Spleen (tissue), 11 donors: ENCODE data around the gene LMCD1. TPM values are rescaled to one million over a fixed set of nuclear protein-coding genes. Genes with fewer than 3 reads are reported as not detected.

Experiments
- DNase-seq: peaks from one replicate; pipeline ENCODE4 v3.0.0-alpha.2; 2020
- H3K27ac ChIP-seq, 8 donors: fragments of 200-600 bp; sonication (generic) in 7 of 8; 1 replicate in 4 of 8; 2 replicates in 4 of 8; pipeline versions ENCODE4 v1.5.0 to v1.8.0; 2016 to 2021; ENCODE audit warnings: inconsistent platforms in 4 of 8, mild to moderate bottlenecking in 4 of 8, moderate library complexity in 1 of 8
- H3K27me3 ChIP-seq, 7 donors: fragments of 200-600 bp; sonication (generic) in 6 of 7; replicated peaks in 1 of 7; 1 replicate in 4 of 7; 2 replicates in 3 of 7; pipeline versions ENCODE4 v1.5.0 to v1.8.0; 2016 to 2021; ENCODE audit warnings: inconsistent platforms in 3 of 7, mild to moderate bottlenecking in 1 of 7
- H3K36me3 ChIP-seq, 6 donors: fragments of 200-600 bp; sonication (generic) in 5 of 6; 1 replicate in 4 of 6; 2 replicates in 2 of 6; pipeline versions ENCODE4 v1.5.0 to v1.8.0; 2016 to 2021; ENCODE audit warnings: inconsistent platforms in 2 of 6
- H3K4me1 ChIP-seq, 6 donors: fragments of 200-600 bp; sonication (generic) in 5 of 6; 1 replicate in 3 of 6; 2 replicates in 3 of 6; pipeline versions ENCODE4 v1.5.0 to v1.8.0; 2016 to 2021; ENCODE audit warnings: inconsistent platforms in 3 of 6
- H3K4me3 ChIP-seq, 8 donors: fragments of 200-600 bp; sonication (generic) in 7 of 8; 1 replicate in 4 of 8; 2 replicates in 4 of 8; pipeline versions ENCODE4 v1.5.0 to v1.8.0; 2016 to 2021; ENCODE audit warnings: inconsistent platforms in 4 of 8, mild to moderate bottlenecking in 4 of 8, moderate library complexity in 2 of 8
- H3K9me3 ChIP-seq, 8 donors: fragments of 200-600 bp; sonication (generic) in 7 of 8; 1 replicate in 4 of 8; 2 replicates in 4 of 8; pipeline versions ENCODE4 v1.5.0 to v1.8.0; 2016 to 2021; ENCODE audit warnings: inconsistent platforms in 4 of 8
- POLR2A ChIP-seq, 3 donors: fragments of 450-650 bp; IDR thresholded peaks; one replicate each; pipeline ENCODE4 v1.5.1; 2017; ENCODE audit warnings: antibody characterized with exemption in 3 of 3, mild to moderate bottlenecking in 1 of 3
- POLR2AphosphoS5 ChIP-seq, 3 donors: sonication (generic); formaldehyde crosslinking; IDR thresholded peaks; one replicate each; pipeline ENCODE4 v1.5.1; 2017; ENCODE audit warnings: antibody characterized with exemption in 3 of 3
- WGBS, 5 donors: extraction: QIAGEN DNeasy Blood & Tissue Kit in 3 of 5; methylation state at CpG; one replicate each; pipeline versions ENCODE4 v1.1.5 to v1.1.7; 2013 to 2018; 5-methylcytosine and 5-hydroxymethylcytosine counted together
- intact Hi-C: fragments of 100-400 bp; cut with DNase I; formaldehyde crosslinking; loops from one replicate; pipeline ENCODE4 v1.15.0; 2023; ENCODE audit warnings: low total_unique reads
- polyA plus RNA-seq, 3 donors: library from polyadenylated mRNA; stranded (reverse); fragments of 200-250 nt; gene quantifications; one replicate each; pipeline ENCODE4 v1.2.1, GENCODE V29; 2013
- total RNA-seq, 7 donors: library from RNA; depleted of rRNA in 3 of 7; stranded (reverse); fragments of >200 nt in 3 of 7; fragmentation: NEBNext Ultra II Directional in 4 of 7; extraction: Animal tissue kit (Norgen Biotek cat#: 25700) in 4 of 7; gene quantifications; one replicate each; pipeline versions ENCODE4 v1.1.0 to v1.2.1, GENCODE V29; 2016 to 2021
- TF ChIP-seq, protein P1 (sequence below), 11 experiments: fragments of 200-600 bp in 7 of 11; fragments of 450-650 bp in 4 of 11; sonication (generic) in 4 of 11; IDR thresholded peaks in 8 of 11; conservative IDR thresholded peaks in 3 of 11; 1 replicate in 7 of 11; 2 replicates in 4 of 11; pipeline versions ENCODE4 v1.4.0 to v1.8.0; 2016 to 2021; ENCODE audit warnings: antibody characterized with exemption in 11 of 11, inconsistent platforms in 4 of 11, mild to moderate bottlenecking in 1 of 11
- donor health status: healthy with polysubstance abuse.
- donor health status: DM: no; HTN: no; CAD: no; lungs with moderate emphysema.
- donor health status: DM: no; HTN: no; CAD: no.
- donor health status: Bipolar disorder and iron deficiency.
- donor health status: healthy.
- donor health status: DM: no; HTN: no; CAD: no.
- donor health status: DM: yes; HTN: yes; CAD: no.

LMCD1 gene
- total and polyA plus RNA-seq, 10 donors = 24.5 to 203 (median 78.7) TPM

DNA sequence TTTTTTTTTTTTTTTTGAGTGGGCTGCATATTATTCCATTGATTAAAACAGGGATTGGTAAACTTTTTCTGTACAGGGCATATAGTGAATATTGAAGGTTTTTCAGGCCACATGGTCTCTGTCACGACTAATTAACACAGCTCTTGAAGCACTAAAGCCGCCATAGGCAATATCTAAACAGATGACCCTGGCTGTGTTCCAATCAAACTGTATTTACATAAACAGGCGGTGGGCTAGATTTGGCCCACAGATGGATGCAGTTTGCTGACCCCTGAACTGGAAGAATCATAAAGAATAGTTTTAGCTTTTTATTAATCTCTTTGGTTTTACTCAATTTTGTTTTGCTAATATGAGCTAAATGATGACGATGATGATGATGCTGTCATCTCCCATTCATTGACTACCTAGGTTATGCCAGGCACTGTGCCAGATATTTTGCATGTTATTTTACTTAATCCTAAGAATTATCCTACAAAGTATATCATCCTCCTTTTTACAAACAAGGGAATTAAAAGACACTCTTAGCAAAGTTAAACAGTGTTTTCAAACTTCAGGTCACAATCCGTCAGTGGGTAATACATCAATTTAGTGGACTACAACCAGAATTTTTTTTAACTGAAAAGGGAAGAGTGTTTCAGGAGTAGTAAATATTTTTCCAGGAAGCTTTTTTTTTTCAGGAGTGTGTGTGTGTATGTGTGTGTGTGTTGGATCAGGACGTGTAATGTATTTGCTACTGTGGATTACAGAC is 54.3 kb downstream of the LMCD1 start:
- WGBS, 5 donors = 79 to 86% (median 80%) methylated on average over 6 of the region's 6 CpGs
- peaks cover 0 to 60% (median 7%) of the 10 kb centered on the region in 6 donors for H3K36me3 ChIP-seq
- no peaks in the 10 kb centered on the region for H3K27me3 ChIP-seq
- intact Hi-C loops = no loop called here
- H3K27ac ChIP-seq = peak overlapping the region in 2 of 8 donors; percentile 53 to 61
- no peak for TF ChIP-seq POLR2AphosphoS5 (IDR thresholded peaks at IDR 0.05)
- no peak for TF ChIP-seq POLR2A (IDR thresholded peaks at IDR 0.05)
- TF ChIP-seq, protein P1, sequence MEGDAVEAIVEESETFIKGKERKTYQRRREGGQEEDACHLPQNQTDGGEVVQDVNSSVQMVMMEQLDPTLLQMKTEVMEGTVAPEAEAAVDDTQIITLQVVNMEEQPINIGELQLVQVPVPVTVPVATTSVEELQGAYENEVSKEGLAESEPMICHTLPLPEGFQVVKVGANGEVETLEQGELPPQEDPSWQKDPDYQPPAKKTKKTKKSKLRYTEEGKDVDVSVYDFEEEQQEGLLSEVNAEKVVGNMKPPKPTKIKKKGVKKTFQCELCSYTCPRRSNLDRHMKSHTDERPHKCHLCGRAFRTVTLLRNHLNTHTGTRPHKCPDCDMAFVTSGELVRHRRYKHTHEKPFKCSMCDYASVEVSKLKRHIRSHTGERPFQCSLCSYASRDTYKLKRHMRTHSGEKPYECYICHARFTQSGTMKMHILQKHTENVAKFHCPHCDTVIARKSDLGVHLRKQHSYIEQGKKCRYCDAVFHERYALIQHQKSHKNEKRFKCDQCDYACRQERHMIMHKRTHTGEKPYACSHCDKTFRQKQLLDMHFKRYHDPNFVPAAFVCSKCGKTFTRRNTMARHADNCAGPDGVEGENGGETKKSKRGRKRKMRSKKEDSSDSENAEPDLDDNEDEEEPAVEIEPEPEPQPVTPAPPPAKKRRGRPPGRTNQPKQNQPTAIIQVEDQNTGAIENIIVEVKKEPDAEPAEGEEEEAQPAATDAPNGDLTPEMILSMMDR (IDR thresholded peaks at IDR 0.05 in 8 of 11, conservative IDR thresholded peaks at IDR 0.05 in 3 of 11) = no peak
- H3K4me1 ChIP-seq = peaks cover 0 to 6% (median 0%) of the 10 kb centered on the region in 6 donors
- H3K4me3 ChIP-seq = no peak overlapping the region
- DNase-seq = no peak
- H3K9me3 ChIP-seq = no peaks in the 10 kb centered on the region

DNA sequence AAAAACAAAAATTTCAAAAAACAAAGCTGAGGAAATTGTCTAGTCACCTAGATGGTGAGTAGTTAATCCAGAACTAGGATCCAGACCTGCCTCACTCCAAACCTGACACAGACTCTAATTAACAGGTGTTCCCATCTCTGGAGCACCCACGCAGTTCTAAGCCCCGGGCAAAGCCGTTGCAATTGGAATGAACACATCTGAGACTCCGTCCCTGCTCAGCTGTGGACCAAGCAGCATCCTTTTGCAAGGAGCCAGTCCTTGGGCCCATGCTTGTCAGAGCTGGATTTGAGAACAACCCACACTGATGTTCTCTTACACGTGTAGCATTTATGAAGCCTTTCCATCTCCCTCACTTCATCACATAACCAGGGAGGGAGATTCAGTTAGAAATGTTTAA is 54.8 kb downstream of the LMCD1 start:
- intact Hi-C loops = no loop called here
- Histone ChIP-seq H3K4me1 (peaks cover 0 to 6% (median 0%) of the 10 kb centered on the region in 6 donors), H3K4me3 (no peak overlapping the region), H3K9me3 (no peaks in the 10 kb centered on the region), H3K36me3 (peaks cover 0 to 54% (median 7%) of the 10 kb centered on the region in 6 donors), H3K27me3 (no peaks in the 10 kb centered on the region), H3K27ac (no peak overlapping the region)
- TF ChIP-seq, protein P1 (IDR thresholded peaks at IDR 0.05 in 8 of 11, conservative IDR thresholded peaks at IDR 0.05 in 3 of 11) = no peak
- TF ChIP-seq POLR2A (IDR thresholded peaks at IDR 0.05) (no peak), POLR2AphosphoS5 (IDR thresholded peaks at IDR 0.05) (no peak)
- WGBS, 5 donors = 92 to 95% (median 94%) methylated on average over 5 of the region's 5 CpGs
- no peak for DNase-seq

DNA sequence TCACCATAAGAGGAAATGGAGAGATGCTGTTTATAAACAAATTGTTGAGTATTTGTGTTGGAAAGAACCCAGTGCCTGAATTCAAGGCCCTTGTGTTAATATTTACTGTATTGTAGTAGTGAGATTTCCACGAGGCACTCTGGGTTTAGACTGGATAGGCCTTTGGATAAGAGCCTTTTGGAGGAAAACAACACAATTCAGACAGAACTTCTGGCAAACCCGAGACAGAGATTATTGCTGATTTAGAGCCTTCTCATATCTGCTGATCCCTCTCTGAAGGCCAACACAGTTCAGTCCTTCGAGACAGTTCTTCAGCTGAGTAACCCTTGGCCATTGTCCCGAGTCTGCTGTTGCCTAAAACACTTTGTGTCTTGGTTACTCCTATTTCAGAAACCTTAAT is 55.7 kb downstream of the LMCD1 start:
- no peak for DNase-seq
- H3K9me3 ChIP-seq = no peaks in the 10 kb centered on the region
- H3K36me3 ChIP-seq = peaks cover 0 to 46% (median 5%) of the 10 kb centered on the region in 6 donors
- intact Hi-C loops = no loop called here
- H3K27me3 ChIP-seq = no peaks in the 10 kb centered on the region
- H3K27ac ChIP-seq = no peak overlapping the region
- 70 to 87% (median 74%) methylated on average over 4 of the region's 4 CpGs for WGBS, 5 donors
- TF ChIP-seq POLR2A (IDR thresholded peaks at IDR 0.05) = no peak
- no peak for TF ChIP-seq POLR2AphosphoS5 (IDR thresholded peaks at IDR 0.05)
- TF ChIP-seq, protein P1 (IDR thresholded peaks at IDR 0.05 in 8 of 11, conservative IDR thresholded peaks at IDR 0.05 in 3 of 11) = no peak
- H3K4me1 ChIP-seq = peaks cover 0 to 10% (median 0%) of the 10 kb centered on the region in 6 donors
- no peak overlapping the region for H3K4me3 ChIP-seq

DNA sequence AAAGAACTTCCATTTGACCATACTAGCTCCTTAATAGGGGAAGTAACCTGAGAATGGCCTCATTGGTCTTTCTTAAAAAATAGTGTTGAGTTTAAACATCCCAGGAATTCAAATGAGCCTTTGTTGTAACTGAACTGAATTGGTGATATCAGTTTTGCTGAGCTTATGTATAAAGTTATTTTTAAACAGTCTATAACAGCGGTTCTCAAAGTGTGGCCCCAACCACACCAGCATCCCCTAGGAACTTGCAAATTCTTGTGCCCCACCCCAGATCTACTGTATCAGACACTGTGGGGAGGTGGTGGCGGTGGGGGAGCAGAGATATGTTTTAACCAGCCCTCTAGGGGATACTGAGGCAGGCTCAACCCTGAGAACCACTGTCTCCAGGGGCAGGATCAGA is 57.0 kb downstream of the LMCD1 start:
- no peak overlapping the region for H3K4me3 ChIP-seq
- H3K9me3 ChIP-seq = no peaks in the 10 kb centered on the region
- no peak overlapping the region for H3K27ac ChIP-seq
- intact Hi-C loops = no loop called here
- H3K36me3 ChIP-seq = peaks cover 0 to 39% (median 4%) of the 10 kb centered on the region in 6 donors
- H3K4me1 ChIP-seq = peaks cover 0 to 10% (median 0%) of the 10 kb centered on the region in 6 donors
- no peaks in the 10 kb centered on the region for H3K27me3 ChIP-seq
- DNase-seq = no peak
- whole genome bisulfite sequencing, 5 donors = 64 to 100% (median 94%) methylated on average over 2 of the region's 2 CpGs
- no peak for TF ChIP-seq POLR2A (IDR thresholded peaks at IDR 0.05)
- TF ChIP-seq POLR2AphosphoS5 (IDR thresholded peaks at IDR 0.05) = no peak
- TF ChIP-seq, protein P1 (IDR thresholded peaks at IDR 0.05 in 8 of 11, conservative IDR thresholded peaks at IDR 0.05 in 3 of 11) = no peak
